ENCODE measurements around the gene PPP2R2C.

The PPP2R2C gene

GRCh38 chr4:6509587-6509986 is 37.2 kb upstream of the PPP2R2C start:
- H3K4me3 ChIP-seq (ENCODE audit: low read depth, low read length): no peak overlapping the region
- no peak for TF ChIP-seq CTCF (IDR thresholded peaks at IDR 0.05; ENCODE audit: borderline replicate concordance, insufficient read depth, low read depth, low read length)

GRCh38 chr4:6507345-6507744 is 34.9 kb upstream of the PPP2R2C start:
- TF ChIP-seq CTCF (IDR thresholded peaks at IDR 0.05; ENCODE audit: borderline replicate concordance, insufficient read depth, low read depth, low read length): no peak

GRCh38 chr4:6506616-6507140 is 34.3 kb upstream of the PPP2R2C start:
- TF ChIP-seq CTCF (IDR thresholded peaks at IDR 0.05; ENCODE audit: borderline replicate concordance, insufficient read depth, low read depth, low read length): no peak
- no peak overlapping the region for H3K4me3 ChIP-seq (ENCODE audit: low read depth, low read length)

More at GRCh38 chr4:6507345-6507744, 34.9 kb upstream of the PPP2R2C start:
- H3K4me3 ChIP-seq (ENCODE audit: low read depth, low read length): no peak overlapping the region

GRCh38 chr4:6504900-6505496 is 32.6 kb upstream of the PPP2R2C start:
- no peak for TF ChIP-seq CTCF (IDR thresholded peaks at IDR 0.05; ENCODE audit: borderline replicate concordance, insufficient read depth, low read depth, low read length)
- H3K4me3 ChIP-seq (ENCODE audit: low read depth, low read length): no peak overlapping the region

GRCh38 chr4:6502747-6503465 is 30.5 kb upstream of the PPP2R2C start:
- no peak for TF ChIP-seq CTCF (IDR thresholded peaks at IDR 0.05; ENCODE audit: borderline replicate concordance, insufficient read depth, low read depth, low read length)
- H3K4me3 ChIP-seq (ENCODE audit: low read depth, low read length): no peak overlapping the region

GRCh38 chr4:6502147-6502546 is 29.7 kb upstream of the PPP2R2C start:
- no peak overlapping the region for H3K4me3 ChIP-seq (ENCODE audit: low read depth, low read length)
- no peak for TF ChIP-seq CTCF (IDR thresholded peaks at IDR 0.05; ENCODE audit: borderline replicate concordance, insufficient read depth, low read depth, low read length)

GRCh38 chr4:6501171-6501570 is 28.8 kb upstream of the PPP2R2C start:
- no peak for TF ChIP-seq CTCF (IDR thresholded peaks at IDR 0.05; ENCODE audit: borderline replicate concordance, insufficient read depth, low read depth, low read length)
- H3K4me3 ChIP-seq (ENCODE audit: low read depth, low read length): no peak overlapping the region
